GM12892 (cell line): ENCODE measurements around the gene CDH20.
A peak's percentile ranks its signal among the peaks of the same experiment; 100 is the strongest.

ENCODE experiments used
- DNase-seq: peaks from one replicate; pipeline ENCODE4 v3.0.0; 2011; ENCODE audit not compliant: insufficient read length
- FAIRE-seq: peaks from 2 replicates; lab custom pipeline; 2011; peaks lifted over from hg19 to GRCh38; lab: Jason Lieb, UNC
- POLR2A ChIP-seq: IDR thresholded peaks from 2 replicates; pipeline ENCODE4 v1.6.1; 2011; ENCODE audit warnings: low read depth, low read length, control low read depth
- POLR2AphosphoS5 ChIP-seq: IDR thresholded peaks from 2 replicates; pipeline ENCODE4 v1.6.1; 2011; ENCODE audit warnings: low read depth, low read length, control low read depth
- TAF1 ChIP-seq: IDR thresholded peaks from 2 replicates; pipeline ENCODE4 v1.6.1; 2011; ENCODE audit warnings: low read depth, mild to moderate bottlenecking, control low read depth, low read length, borderline replicate concordance

Gene CDH20

GRCh38 chr18:61545281-61546245, 212.3 kb downstream of the CDH20 start:
- FAIRE-seq = no peak
- TF ChIP-seq POLR2AphosphoS5 (no peak), POLR2A (no peak), TAF1 (no peak)

GRCh38 chr18:61546590-61546989, 213.4 kb downstream of the CDH20 start:
- DNase-seq (no peak), FAIRE-seq (no peak)
- TF ChIP-seq POLR2AphosphoS5 (no peak), POLR2A (no peak)

More at GRCh38 chr18:61545281-61546245, 212.3 kb downstream of the CDH20 start:
- no peak for DNase-seq

GRCh38 chr18:61549416-61549815, 216.2 kb downstream of the CDH20 start:
- FAIRE-seq (no peak), DNase-seq (no peak)
- TF ChIP-seq POLR2A = no peak
- no peak for TF ChIP-seq TAF1
- TF ChIP-seq POLR2AphosphoS5 = no peak

- FAIRE-seq (no peak), DNase-seq (no peak)
- TF ChIP-seq POLR2AphosphoS5 (no peak), POLR2A (no peak), TAF1 (no peak)
These were observed 216.7 kb downstream of the CDH20 start for GRCh38 chr18:61549889-61550288.

GRCh38 chr18:61551586-61551985, 218.4 kb downstream of the CDH20 start:
- FAIRE-seq = peak; percentile 57
- TF ChIP-seq POLR2A (no peak), TAF1 (no peak), POLR2AphosphoS5 (no peak)
- peak; percentile 34 for DNase-seq

GRCh38 chr18:61553045-61553659, 219.9 kb downstream of the CDH20 start:
- no peak for DNase-seq
- FAIRE-seq = no peak
- TF ChIP-seq TAF1 (no peak), POLR2AphosphoS5 (no peak), POLR2A (no peak)

- no peak for FAIRE-seq
- TF ChIP-seq TAF1 (no peak), POLR2A (no peak), POLR2AphosphoS5 (no peak)
- DNase-seq = no peak
These were observed 221.0 kb downstream of the CDH20 start for GRCh38 chr18:61554117-61554776.

GRCh38 chr18:61554946-61555361, 221.7 kb downstream of the CDH20 start:
- no peak for TF ChIP-seq POLR2A
- TF ChIP-seq TAF1 = no peak
- TF ChIP-seq POLR2AphosphoS5 = no peak
- DNase-seq (no peak), FAIRE-seq (no peak)

GRCh38 chr18:61556316-61556715, 223.1 kb downstream of the CDH20 start:
- TF ChIP-seq POLR2AphosphoS5 = no peak
- TF ChIP-seq POLR2A = no peak
- TF ChIP-seq TAF1 = no peak
- no peak for FAIRE-seq

GRCh38 chr18:61556862-61557261, 223.6 kb downstream of the CDH20 start:
- no peak for FAIRE-seq
- no peak for DNase-seq

More at GRCh38 chr18:61556316-61556715, 223.1 kb downstream of the CDH20 start:
- DNase-seq = no peak

GRCh38 chr18:61569176-61569892, 236.1 kb downstream of the CDH20 start:
- DNase-seq = no peak
- FAIRE-seq = no peak

More at GRCh38 chr18:61556862-61557261, 223.6 kb downstream of the CDH20 start:
- no peak for TF ChIP-seq POLR2A

More at GRCh38 chr18:61569176-61569892, 236.1 kb downstream of the CDH20 start:
- no peak for TF ChIP-seq POLR2AphosphoS5
